K562 (cell line): ENCODE results near the gene SCNN1A. TPM values are rescaled to one million over a fixed set of nuclear protein-coding genes. Genes with fewer than 3 reads are reported as not detected.

Experiments used
- ATAC-seq: fragments of 200-7000 bp; cut with Tn5 transposase; 3 replicates; pipeline ENCODE4 v1.9.1; 2020; ENCODE audit warnings: moderate library complexity
- BruUV-seq: library from RNA; stranded (reverse); fragments of 400-500 nt; replicated peaks from 2 replicates; lab custom pipeline; 2021; lab: Mats Ljungman, UMichigan
- CTCF ChIA-PET: fragments of 300-600 bp; formaldehyde crosslinking; extraction: SDS; loops from one replicate; lab custom pipeline; 2021; ENCODE audit warnings: low intra/inter-chr PET ratio; lab: Yijun Ruan, JAX
- POLR2A ChIA-PET: fragments of 300-600, 350-650 bp; sonication (Branson Sonifier 250); formaldehyde crosslinking; extraction: SDS; loops from one replicate; lab custom pipeline; 2021; ENCODE audit warnings: antibody characterized with exemption, inconsistent platforms; lab: Yijun Ruan, JAX
- DNase-seq, 4 experiments: peaks; one replicate each; pipeline versions ENCODE4 v3.0.0 to v3.0.0-alpha.2; 2011 to 2018; ENCODE audit warnings: low spot score in 3 of 4, mixed read lengths in 3 of 4; ENCODE audit errors: extremely low read depth in 1 of 4
- FAIRE-seq: peaks from 2 replicates; lab custom pipeline; 2011; peaks lifted over from hg19 to GRCh38; lab: Jason Lieb, UNC
- H2AFZ ChIP-seq: 2 replicates; pipeline ENCODE4 v1.6.0; 2011; ENCODE audit warnings: low read depth, low read length, control low read depth, inconsistent platforms
- H3K27ac ChIP-seq: fragments of 200-600 bp; 3 replicates; pipeline ENCODE4 v1.8.0; 2011; ENCODE audit warnings: low read depth, mild to moderate bottlenecking, control low read depth, inconsistent platforms, low read length, moderate library complexity, mixed read lengths; ENCODE audit errors: extremely low read depth
- H3K27me3 ChIP-seq, 2 experiments: fragments of 300-600 bp in 1 of 2; 2 replicates in 1 of 2; 3 replicates in 1 of 2; pipeline versions ENCODE4 v1.6.0 to v1.8.0; 2011; ENCODE audit warnings: inconsistent platforms in 2 of 2, low read length in 2 of 2, mild to moderate bottlenecking in 1 of 2, mixed read lengths in 1 of 2, moderate library complexity in 1 of 2; ENCODE audit not compliant: control insufficient read depth in 2 of 2, insufficient read depth in 2 of 2
- H3K36me3 ChIP-seq: fragments of 300-600 bp; 3 replicates; pipeline ENCODE4 v1.8.0; 2011; ENCODE audit warnings: mild to moderate bottlenecking, low read length, inconsistent platforms; ENCODE audit not compliant: control insufficient read depth, insufficient read depth
- H3K4me1 ChIP-seq, 2 experiments: fragments of 200-600 bp in 1 of 2; replicated peaks in 1 of 2; 2 replicates in 1 of 2; 3 replicates in 1 of 2; pipeline versions ENCODE4 v1.5.1 to v1.8.0; 2011; ENCODE audit warnings: inconsistent platforms in 2 of 2, low read length in 2 of 2, mild to moderate bottlenecking in 1 of 2, mixed read lengths in 1 of 2, moderate library complexity in 1 of 2; ENCODE audit not compliant: control insufficient read depth in 2 of 2, insufficient read depth in 2 of 2
- H3K4me2 ChIP-seq: 2 replicates; pipeline ENCODE4 v1.6.1; 2011; ENCODE audit warnings: low read length, control low read depth, inconsistent platforms, mixed read lengths; ENCODE audit not compliant: insufficient read depth
- H3K4me3 ChIP-seq: fragments of 200-600 bp; sonication (generic), shearing (Covaris generic); 2 replicates; pipeline ENCODE4 v1.5.1; 2016; ENCODE audit warnings: control low read depth, inconsistent platforms
- H3K79me2 ChIP-seq: fragments of 200-600 bp; 3 replicates; pipeline ENCODE4 v1.8.0; 2011; ENCODE audit warnings: low read length, inconsistent platforms; ENCODE audit not compliant: control insufficient read depth, insufficient read depth
- H3K9ac ChIP-seq, 2 experiments: 2 replicates each; pipeline versions ENCODE4 v1.6.0 to v1.6.1; 2011; ENCODE audit warnings: low read depth in 2 of 2, low read length in 2 of 2, control low read depth in 1 of 2, inconsistent platforms in 1 of 2, mild to moderate bottlenecking in 1 of 2, mixed read lengths in 1 of 2; ENCODE audit not compliant: insufficient read depth in 1 of 2
- H3K9me1 ChIP-seq: one replicate; pipeline ENCODE4 v1.6.0; 2011; ENCODE audit warnings: inconsistent platforms, mild to moderate bottlenecking, low read length, moderate library complexity; ENCODE audit not compliant: control insufficient read depth, insufficient read depth
- H3K9me3 ChIP-seq: replicated peaks from 2 replicates; pipeline ENCODE4 v1.5.1; 2011; ENCODE audit warnings: low read depth, low read length, inconsistent platforms; ENCODE audit not compliant: control insufficient read depth, insufficient read depth
- H4K20me1 ChIP-seq: replicated peaks from 2 replicates; pipeline ENCODE4 v1.6.1; 2011; ENCODE audit warnings: low read length, inconsistent platforms, mixed read lengths; ENCODE audit not compliant: control insufficient read depth, insufficient read depth
- HCFC1 ChIP-seq: IDR thresholded peaks from 2 replicates; pipeline ENCODE4 v1.6.1; 2012; ENCODE audit warnings: low read depth, low read length, improper control_type of control experiment
- HMG20B ChIP-seq: fragments of 250-450 bp; sonication (Bioruptor Pico); IDR thresholded peaks from 2 replicates; pipeline ENCODE4 v1.5.0; 2021; ENCODE audit warnings: mild to moderate bottlenecking
- MCM5 ChIP-seq: fragments of 450-650 bp; IDR thresholded peaks from 2 replicates; pipeline ENCODE4 v1.6.1; 2016; ENCODE audit warnings: low read depth
- MTF1 ChIP-seq: fragments of 250-450 bp; sonication (Bioruptor Pico); IDR thresholded peaks from 2 replicates; pipeline ENCODE4 v1.9.0; 2021; ENCODE audit warnings: moderate library complexity, mild to moderate bottlenecking, inconsistent platforms, borderline replicate concordance
- SRSF9 ChIP-seq: fragments of 200-400 bp; formaldehyde crosslinking; IDR thresholded peaks from 2 replicates; pipeline ENCODE4 v1.6.1; 2017; ENCODE audit warnings: low read depth, low read length, borderline replicate concordance
- ZNF436 ChIP-seq: fragments of 250-450, 450-650 bp; sonication (Bioruptor Pico); formaldehyde crosslinking; IDR thresholded peaks from 2 replicates; pipeline ENCODE4 v1.7.0; 2020; ENCODE audit warnings: mild to moderate bottlenecking
- ZNF77 ChIP-seq: fragments of 250-450 bp; sonication (Bioruptor Pico); IDR thresholded peaks from 2 replicates; pipeline ENCODE4 v1.5.0; 2020
- WGBS: fragments of 100-300 bp; shearing (Covaris generic); methylation state at CpG from one replicate; pipeline ENCODE4 v1.1.6; 2016; ENCODE audit warnings: low coverage, mixed read lengths; ENCODE audit not compliant: insufficient coverage; ENCODE audit errors: missing lambda C conversion rate; 5-methylcytosine and 5-hydroxymethylcytosine counted together
- in situ Hi-C: fragments of 300-500 bp; cut with MboI; formaldehyde crosslinking; loops from 4 replicates; pipeline ENCODE4 v1.15.0; 2018; ENCODE audit warnings: inconsistent platforms, mixed read lengths
- intact Hi-C: fragments of 100-400 bp; cut with micrococcal nuclease; formaldehyde crosslinking; loops from 2 replicates; pipeline ENCODE4 v1.14.2; 2022
- polyA plus RNA-seq, 8 experiments: library from polyadenylated mRNA; depleted of rRNA in 4 of 8; stranded (reverse) in 5 of 8; unstranded in 3 of 8; fragments of >200 nt; fragmentation: Nextera tagmentation in 2 of 8; fragmentation: Illumina TruSeq in 1 of 8; extraction: Ambion mirVana in 2 of 8; extraction: Trizol in 1 of 8; gene quantifications; 2 replicates each; pipeline versions ENCODE4 v1.2.1 to v1.2.3, GENCODE V29; 2011 to 2014; ENCODE audit warnings: inconsistent platforms in 1 of 8, missing spikeins in 1 of 8
- total RNA-seq, 7 experiments: library from RNA; depleted of rRNA in 6 of 7; stranded (reverse); fragments of >200 nt in 6 of 7; fragmentation: Illumina TruSeq in 2 of 7; extraction: Trizol in 2 of 7; gene quantifications; 2 replicates each; pipeline versions ENCODE4 v1.2.1 to v1.2.3, GENCODE V29; 2011 to 2021; ENCODE audit warnings: low replicate concordance in 1 of 7
- TF ChIP-seq, protein P1 (sequence below): fragments of 250-450 bp; sonication (Bioruptor Pico); IDR thresholded peaks from 2 replicates; pipeline ENCODE4 v1.4.0; 2020; ENCODE audit warnings: mild to moderate bottlenecking, moderate library complexity, borderline replicate concordance
- TF ChIP-seq, protein P2 (sequence below): sonication (generic); formaldehyde crosslinking; IDR thresholded peaks from 2 replicates; pipeline ENCODE4 v1.8.0; 2023; ENCODE audit warnings: mild to moderate bottlenecking, missing genetic modification reagents

The SCNN1A gene
- total and polyA plus RNA-seq, 9 of the 15 experiments (the other 6 are each of a cell fraction or from before 2014, with no cell fraction given) = 0.15 to 0.49 (median 0.32) TPM; not detected in 5

GRCh38 chr12:6336889-6337853, 38.2 kb downstream of the SCNN1A start:
- Histone ChIP-seq H3K36me3 (peaks cover 40% of the 10 kb centered on the region; the same call in 2 of the 3 replicates), H3K9ac (peak overlapping the region; percentile 89 to 93), H3K9me1 (no peaks in the 10 kb centered on the region), H3K9me3 (no peaks in the 10 kb centered on the region), H3K4me2 (peak overlapping the region; percentile 82), H3K27ac (peak overlapping the region; percentile 98), H2AFZ (peak overlapping the region; percentile 20), H4K20me1 (no peaks in the 10 kb centered on the region), H3K4me3 (peak overlapping the region; percentile 39), H3K79me2 (peaks cover 71% of the 10 kb centered on the region), H3K4me1 (peaks cover 42 to 53% of the 10 kb centered on the region in 2 experiments), H3K27me3 (no peaks in the 10 kb centered on the region)
- BruUV-seq = TSS peak; percentile 92
- in situ Hi-C loops (loop anchor here (5.0 kb wide), 1 partner anchor 35 kb away; no protein-coding TSS in a partner anchor), intact Hi-C loops (loop anchor here (5.0 kb wide), 1 partner anchor 135 kb away; the partner anchor contains the start of gene VAMP1)
- DNase-seq (peak; percentile 26 to 73 (median 40)), ATAC-seq (peak; percentile 12), FAIRE-seq (no peak)
- ChIA-PET POLR2A (interaction anchor here (0.6 to 4.7 kb wide), 12 partner anchors 8 to 537 kb away, joined by 3 to 38 read pairs (median 4); partner anchors contain the start of gene VAMP1), CTCF (interaction anchor here (2.1 kb wide), 1 partner anchor 128 kb away, joined by 9 read pairs; no protein-coding TSS in a partner anchor)
- under 1% methylated on average over 13 of the region's 15 CpGs for WGBS
- TF ChIP-seq MCM5 (no peak), HCFC1 (no peak), HMG20B (CRISPR knock-in tag) (no peak), MTF1 (CRISPR knock-in tag) (no peak), ZNF77 (CRISPR knock-in tag) (no peak), SRSF9 (no peak), ZNF436 (CRISPR knock-in tag) (no peak)
- TF ChIP-seq, protein P1, sequence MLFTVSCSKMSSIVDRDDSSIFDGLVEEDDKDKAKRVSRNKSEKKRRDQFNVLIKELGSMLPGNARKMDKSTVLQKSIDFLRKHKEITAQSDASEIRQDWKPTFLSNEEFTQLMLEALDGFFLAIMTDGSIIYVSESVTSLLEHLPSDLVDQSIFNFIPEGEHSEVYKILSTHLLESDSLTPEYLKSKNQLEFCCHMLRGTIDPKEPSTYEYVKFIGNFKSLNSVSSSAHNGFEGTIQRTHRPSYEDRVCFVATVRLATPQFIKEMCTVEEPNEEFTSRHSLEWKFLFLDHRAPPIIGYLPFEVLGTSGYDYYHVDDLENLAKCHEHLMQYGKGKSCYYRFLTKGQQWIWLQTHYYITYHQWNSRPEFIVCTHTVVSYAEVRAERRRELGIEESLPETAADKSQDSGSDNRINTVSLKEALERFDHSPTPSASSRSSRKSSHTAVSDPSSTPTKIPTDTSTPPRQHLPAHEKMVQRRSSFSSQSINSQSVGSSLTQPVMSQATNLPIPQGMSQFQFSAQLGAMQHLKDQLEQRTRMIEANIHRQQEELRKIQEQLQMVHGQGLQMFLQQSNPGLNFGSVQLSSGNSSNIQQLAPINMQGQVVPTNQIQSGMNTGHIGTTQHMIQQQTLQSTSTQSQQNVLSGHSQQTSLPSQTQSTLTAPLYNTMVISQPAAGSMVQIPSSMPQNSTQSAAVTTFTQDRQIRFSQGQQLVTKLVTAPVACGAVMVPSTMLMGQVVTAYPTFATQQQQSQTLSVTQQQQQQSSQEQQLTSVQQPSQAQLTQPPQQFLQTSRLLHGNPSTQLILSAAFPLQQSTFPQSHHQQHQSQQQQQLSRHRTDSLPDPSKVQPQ (CRISPR knock-in tag) = no peak
- TF ChIP-seq, protein P2, sequence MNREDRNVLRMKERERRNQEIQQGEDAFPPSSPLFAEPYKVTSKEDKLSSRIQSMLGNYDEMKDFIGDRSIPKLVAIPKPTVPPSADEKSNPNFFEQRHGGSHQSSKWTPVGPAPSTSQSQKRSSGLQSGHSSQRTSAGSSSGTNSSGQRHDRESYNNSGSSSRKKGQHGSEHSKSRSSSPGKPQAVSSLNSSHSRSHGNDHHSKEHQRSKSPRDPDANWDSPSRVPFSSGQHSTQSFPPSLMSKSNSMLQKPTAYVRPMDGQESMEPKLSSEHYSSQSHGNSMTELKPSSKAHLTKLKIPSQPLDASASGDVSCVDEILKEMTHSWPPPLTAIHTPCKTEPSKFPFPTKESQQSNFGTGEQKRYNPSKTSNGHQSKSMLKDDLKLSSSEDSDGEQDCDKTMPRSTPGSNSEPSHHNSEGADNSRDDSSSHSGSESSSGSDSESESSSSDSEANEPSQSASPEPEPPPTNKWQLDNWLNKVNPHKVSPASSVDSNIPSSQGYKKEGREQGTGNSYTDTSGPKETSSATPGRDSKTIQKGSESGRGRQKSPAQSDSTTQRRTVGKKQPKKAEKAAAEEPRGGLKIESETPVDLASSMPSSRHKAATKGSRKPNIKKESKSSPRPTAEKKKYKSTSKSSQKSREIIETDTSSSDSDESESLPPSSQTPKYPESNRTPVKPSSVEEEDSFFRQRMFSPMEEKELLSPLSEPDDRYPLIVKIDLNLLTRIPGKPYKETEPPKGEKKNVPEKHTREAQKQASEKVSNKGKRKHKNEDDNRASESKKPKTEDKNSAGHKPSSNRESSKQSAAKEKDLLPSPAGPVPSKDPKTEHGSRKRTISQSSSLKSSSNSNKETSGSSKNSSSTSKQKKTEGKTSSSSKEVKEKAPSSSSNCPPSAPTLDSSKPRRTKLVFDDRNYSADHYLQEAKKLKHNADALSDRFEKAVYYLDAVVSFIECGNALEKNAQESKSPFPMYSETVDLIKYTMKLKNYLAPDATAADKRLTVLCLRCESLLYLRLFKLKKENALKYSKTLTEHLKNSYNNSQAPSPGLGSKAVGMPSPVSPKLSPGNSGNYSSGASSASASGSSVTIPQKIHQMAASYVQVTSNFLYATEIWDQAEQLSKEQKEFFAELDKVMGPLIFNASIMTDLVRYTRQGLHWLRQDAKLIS = 0 out of 2 replicates have a peak, but pooled peaks have one; percentile 61
